MM.1S (cell line): ENCODE results near the gene ZNF692.
"Not testable (repeated sequence)": the region's sequence is repeated elsewhere in the genome, so short reads cannot be mapped to it uniquely, and the experiment has no call there.

Experiments used
- DNase-seq: peaks from one replicate; pipeline ENCODE4 v3.0.0-alpha.2; 2015
- H2AFZ ChIP-seq: fragments of 300-600 bp; sonication (generic); 2 replicates; pipeline ENCODE4 v1.6.0; 2016; ENCODE audit warnings: antibody characterized with exemption, low read length
- H3F3A ChIP-seq: fragments of 300-600 bp; sonication (generic); 2 replicates; pipeline ENCODE4 v1.6.1; 2016; ENCODE audit warnings: mild to moderate bottlenecking, antibody characterized with exemption, low read length, moderate library complexity, mixed read lengths; ENCODE audit not compliant: insufficient read depth
- H3K27ac ChIP-seq: fragments of 300-600 bp; sonication (generic); 2 replicates; pipeline ENCODE4 v1.5.1; 2016; ENCODE audit warnings: mild to moderate bottlenecking, low read length
- H3K27me3 ChIP-seq: fragments of 300-600 bp; sonication (generic); replicated peaks from 2 replicates; pipeline ENCODE4 v1.6.0; 2016; ENCODE audit warnings: low read length; ENCODE audit not compliant: insufficient read depth
- H3K36me3 ChIP-seq: fragments of 300-600 bp; sonication (generic); replicated peaks from 2 replicates; pipeline ENCODE4 v1.6.1; 2016; ENCODE audit warnings: mild to moderate bottlenecking, low read length, mixed read lengths; ENCODE audit not compliant: insufficient read depth
- H3K4me1 ChIP-seq: fragments of 300-600 bp; sonication (generic); 2 replicates; pipeline ENCODE4 v1.6.1; 2016; ENCODE audit warnings: low read length, mixed read lengths
- H3K4me2 ChIP-seq: fragments of 300-600 bp; sonication (generic); 2 replicates; pipeline ENCODE4 v1.6.0; 2016; ENCODE audit warnings: low read depth, low read length
- H3K4me3 ChIP-seq: fragments of 300-600 bp; sonication (generic); 2 replicates; pipeline ENCODE4 v1.5.1; 2016; ENCODE audit warnings: low read length, mixed read lengths
- H3K79me2 ChIP-seq: fragments of 300-600 bp; sonication (generic); 2 replicates; pipeline ENCODE4 v1.6.1; 2016; ENCODE audit warnings: mixed run types, low read length, mixed read lengths
- H3K9ac ChIP-seq: fragments of 300-600 bp; sonication (generic); 2 replicates; pipeline ENCODE4 v1.6.1; 2016; ENCODE audit warnings: low read length, mixed read lengths
- H3K9me2 ChIP-seq: fragments of 300-600 bp; sonication (generic); replicated peaks from 2 replicates; pipeline ENCODE4 v1.6.1; 2016; ENCODE audit warnings: mild to moderate bottlenecking, low read length, mixed read lengths; ENCODE audit not compliant: insufficient read depth
- H3K9me3 ChIP-seq: fragments of 300-600 bp; sonication (generic); replicated peaks from 2 replicates; pipeline ENCODE4 v1.6.1; 2016; ENCODE audit warnings: mild to moderate bottlenecking, low read length, mixed read lengths; ENCODE audit not compliant: insufficient read depth
- H4K20me1 ChIP-seq: fragments of 300-600 bp; sonication (generic); 2 replicates; pipeline ENCODE4 v1.6.1; 2016; ENCODE audit warnings: mild to moderate bottlenecking, low read length, moderate library complexity, mixed read lengths; ENCODE audit not compliant: insufficient read depth
- EZH2 ChIP-seq: fragments of 300-600 bp; sonication (generic); optimal IDR thresholded peaks from 2 replicates; pipeline ENCODE3; 2017; ENCODE audit warnings: low read depth, mild to moderate bottlenecking, antibody characterized with exemption, low read length, mixed read lengths
- EZH2phosphoT487 ChIP-seq: fragments of 300-600 bp; sonication (generic); IDR thresholded peaks from 2 replicates; pipeline ENCODE4 v1.6.1; 2018; ENCODE audit warnings: antibody characterized with exemption, low read length
- TF ChIP-seq, protein P1 (sequence below): fragments of 300-600 bp; sonication (generic); IDR thresholded peaks from 2 replicates; pipeline ENCODE4 v1.5.1; 2016; ENCODE audit warnings: antibody characterized with exemption, low read length, mixed read lengths

Gene ZNF692

DNA sequence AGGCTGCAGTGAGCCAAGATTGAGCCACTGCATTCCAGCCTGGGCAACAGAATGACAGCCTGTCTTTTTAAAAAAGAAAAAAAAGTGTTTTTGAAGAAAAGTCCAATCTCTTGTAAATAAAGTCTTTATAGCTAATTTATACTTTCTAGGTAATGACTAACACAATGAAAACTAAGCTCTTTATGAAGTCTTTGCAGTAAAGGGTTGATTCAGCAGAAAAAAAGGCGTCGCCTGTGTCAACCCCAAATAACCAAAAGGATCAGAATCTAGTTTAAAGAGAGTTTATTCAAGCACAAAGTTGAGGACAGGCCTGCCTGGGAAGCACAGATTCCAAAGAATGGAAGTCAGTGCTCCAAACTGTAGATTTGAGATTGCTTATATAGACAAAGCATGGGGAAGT is 32.9 kb upstream of the ZNF692 start:
- H3K79me2 ChIP-seq, result no peaks in the 10 kb centered on the region
- H3K36me3 ChIP-seq, result no peaks in the 10 kb centered on the region

DNA sequence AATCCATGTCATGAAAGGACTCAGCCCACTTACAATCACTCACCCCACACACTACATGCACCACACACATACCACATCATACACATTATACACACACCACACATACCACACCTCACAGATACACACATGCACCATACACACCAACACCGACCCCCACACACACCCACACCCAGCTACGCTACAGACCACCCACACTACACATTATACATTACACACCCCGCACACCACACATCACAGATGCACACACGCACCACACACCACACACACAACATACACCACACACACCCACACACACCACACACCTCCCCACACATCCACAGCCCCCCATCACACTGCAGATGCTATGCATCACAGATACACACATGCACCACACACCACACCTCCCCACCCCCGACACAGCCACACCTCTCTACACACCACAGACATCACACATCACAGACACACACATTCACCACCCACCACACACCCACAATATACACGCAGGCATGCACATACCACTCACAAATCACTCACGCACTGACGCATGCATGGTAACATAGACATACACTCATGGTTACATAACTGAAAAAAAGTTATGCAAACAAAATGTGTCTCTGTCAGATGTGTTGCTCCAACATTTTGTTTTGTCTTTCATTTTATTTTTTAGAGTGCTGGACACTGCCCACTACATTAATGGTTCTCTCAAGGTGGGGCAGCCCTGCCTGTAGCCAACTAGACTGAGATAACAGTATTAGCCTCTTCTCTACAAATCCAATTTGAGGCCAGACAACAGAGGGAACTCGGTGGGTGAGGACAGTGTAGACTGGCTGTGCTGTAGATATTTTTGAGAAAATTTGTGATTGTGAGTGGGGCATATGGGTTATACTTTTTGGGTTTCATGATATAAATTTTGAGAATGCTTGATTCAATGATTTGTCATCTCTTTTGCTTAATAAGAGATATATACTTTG is 31.9 kb upstream of the ZNF692 start:
- TF ChIP-seq EZH2phosphoT487 (no peak), EZH2 (no peak)
- TF ChIP-seq, protein P1, sequence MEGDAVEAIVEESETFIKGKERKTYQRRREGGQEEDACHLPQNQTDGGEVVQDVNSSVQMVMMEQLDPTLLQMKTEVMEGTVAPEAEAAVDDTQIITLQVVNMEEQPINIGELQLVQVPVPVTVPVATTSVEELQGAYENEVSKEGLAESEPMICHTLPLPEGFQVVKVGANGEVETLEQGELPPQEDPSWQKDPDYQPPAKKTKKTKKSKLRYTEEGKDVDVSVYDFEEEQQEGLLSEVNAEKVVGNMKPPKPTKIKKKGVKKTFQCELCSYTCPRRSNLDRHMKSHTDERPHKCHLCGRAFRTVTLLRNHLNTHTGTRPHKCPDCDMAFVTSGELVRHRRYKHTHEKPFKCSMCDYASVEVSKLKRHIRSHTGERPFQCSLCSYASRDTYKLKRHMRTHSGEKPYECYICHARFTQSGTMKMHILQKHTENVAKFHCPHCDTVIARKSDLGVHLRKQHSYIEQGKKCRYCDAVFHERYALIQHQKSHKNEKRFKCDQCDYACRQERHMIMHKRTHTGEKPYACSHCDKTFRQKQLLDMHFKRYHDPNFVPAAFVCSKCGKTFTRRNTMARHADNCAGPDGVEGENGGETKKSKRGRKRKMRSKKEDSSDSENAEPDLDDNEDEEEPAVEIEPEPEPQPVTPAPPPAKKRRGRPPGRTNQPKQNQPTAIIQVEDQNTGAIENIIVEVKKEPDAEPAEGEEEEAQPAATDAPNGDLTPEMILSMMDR, result no peak
- Histone ChIP-seq H4K20me1 (no peaks in the 10 kb centered on the region), H3K27ac (no peak overlapping the region), H3K36me3 (no peaks in the 10 kb centered on the region), H3K9me2 (no peaks in the 10 kb centered on the region), H3K4me1 (no peaks in the 10 kb centered on the region), H3K9ac (no peak overlapping the region), H3K4me3 (no peak overlapping the region), H2AFZ (no peak overlapping the region), H3K79me2 (no peaks in the 10 kb centered on the region), H3K4me2 (no peak overlapping the region), H3F3A (no peaks in the 10 kb centered on the region), H3K27me3 (no peaks in the 10 kb centered on the region), H3K9me3 (no peaks in the 10 kb centered on the region)
- DNase-seq, result no peak

More for the DNA sequence above, 32.9 kb upstream of the ZNF692 start:
- DNase-seq, result no peak
- Histone ChIP-seq H3K4me3 (no peak overlapping the region), H3K27me3 (no peaks in the 10 kb centered on the region), H3K4me1 (no peaks in the 10 kb centered on the region), H3K4me2 (no peak overlapping the region), H3K27ac (no peak overlapping the region), H4K20me1 (no peaks in the 10 kb centered on the region), H3F3A (no peaks in the 10 kb centered on the region), H3K9me2 (no peaks in the 10 kb centered on the region), H3K9ac (no peak overlapping the region), H2AFZ (no peak overlapping the region), H3K9me3 (no peaks in the 10 kb centered on the region)
- TF ChIP-seq EZH2 (no peak), EZH2phosphoT487 (no peak)
- TF ChIP-seq, protein P1, result no peak

DNA sequence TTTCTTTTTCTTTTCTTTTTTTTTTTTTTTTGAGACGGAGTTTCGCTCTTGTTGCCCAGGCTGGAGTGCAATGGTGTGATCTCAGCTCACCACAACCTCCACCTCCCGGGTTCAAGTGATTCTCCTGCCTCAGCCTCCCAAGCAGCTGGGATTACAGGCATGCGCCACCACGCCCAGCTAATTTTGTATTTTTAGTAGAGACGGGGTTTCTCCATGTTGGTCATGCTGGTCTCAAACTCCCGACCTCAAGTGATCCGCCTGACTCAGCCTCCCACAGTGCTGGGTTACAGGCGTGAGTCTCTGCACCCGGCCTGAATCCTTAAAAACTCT is 31.0 kb upstream of the ZNF692 start:
- H3F3A ChIP-seq, H4K20me1 ChIP-seq, DNase-seq, H3K9me3 ChIP-seq, H3K9me2 ChIP-seq, H3K4me3 ChIP-seq, H3K27ac ChIP-seq, H3K36me3 ChIP-seq, H3K27me3 ChIP-seq, H3K9ac ChIP-seq, H3K4me1 ChIP-seq, H2AFZ ChIP-seq, H3K79me2 ChIP-seq, H3K4me2 ChIP-seq: not testable (repeated sequence)

DNA sequence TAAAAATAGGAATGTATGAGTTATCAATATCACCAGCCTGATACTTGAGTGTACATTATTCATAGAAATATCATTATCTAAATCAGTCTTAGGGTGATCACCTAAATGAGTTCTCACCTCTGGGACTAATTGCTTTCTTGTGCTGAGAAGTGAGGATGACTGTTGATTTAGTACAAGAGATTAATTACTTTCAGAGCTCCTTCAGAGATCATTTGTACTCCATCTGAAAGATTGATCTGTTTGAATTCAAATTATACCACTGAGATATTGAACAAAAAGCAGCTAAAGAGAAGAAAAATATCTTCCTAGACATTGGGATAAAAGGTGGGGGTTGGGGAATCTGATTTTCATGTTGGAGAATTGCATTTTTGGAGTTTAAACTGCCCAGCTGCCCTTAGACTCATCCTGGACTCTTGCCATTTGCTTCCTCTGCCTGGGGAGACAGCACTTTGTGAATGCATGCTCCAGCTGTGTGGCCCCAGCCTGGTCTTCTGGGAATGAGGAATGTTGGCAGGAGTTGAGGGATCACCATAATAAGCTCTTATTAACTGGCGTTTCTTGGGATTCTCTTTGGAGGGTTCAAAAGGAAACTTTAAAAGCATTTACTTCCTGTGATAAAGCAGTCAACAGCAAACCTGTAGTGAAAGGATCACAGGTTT is 27.5 kb upstream of the ZNF692 start:
- H3K27ac ChIP-seq, result no peak overlapping the region
- no peak overlapping the region for H3K4me2 ChIP-seq
- no peaks in the 10 kb centered on the region for H3F3A ChIP-seq
- no peaks in the 10 kb centered on the region for H3K79me2 ChIP-seq
- H2AFZ ChIP-seq, result no peak overlapping the region
- no peaks in the 10 kb centered on the region for H3K36me3 ChIP-seq
- H3K4me3 ChIP-seq, result no peak overlapping the region
- no peaks in the 10 kb centered on the region for H4K20me1 ChIP-seq
- H3K9me3 ChIP-seq, result no peaks in the 10 kb centered on the region
- no peaks in the 10 kb centered on the region for H3K27me3 ChIP-seq
- no peaks in the 10 kb centered on the region for H3K4me1 ChIP-seq
- TF ChIP-seq EZH2phosphoT487, result no peak
- no peaks in the 10 kb centered on the region for H3K9me2 ChIP-seq
- H3K9ac ChIP-seq, result no peak overlapping the region
- no peak for DNase-seq
